OCI-LY3 (cell line): ENCODE results near the gene SLC37A1.

Source experiments
- CTCF ChIP-seq: fragments of 200-600, 300-600 bp; sonication (generic); IDR thresholded peaks from 2 replicates; pipeline ENCODE4 v1.5.1; 2014; ENCODE audit warnings: antibody characterized with exemption, low read length, low read depth
- EZH2phosphoT487 ChIP-seq: fragments of 200-600 bp; shearing (Covaris generic); IDR thresholded peaks from 2 replicates; pipeline ENCODE4 v1.6.1; 2018; ENCODE audit warnings: antibody characterized with exemption, mixed run types, low read depth

GRCh38 chr21:42555756-42556438 lies 42.2 kb downstream of the SLC37A1 start:
- no peak for TF ChIP-seq CTCF
- TF ChIP-seq EZH2phosphoT487: no peak
